MM.1S (cell line): Measurements from ENCODE around the gene CYSTM1.

Experiments used
- EZH2 ChIP-seq: fragments of 300-600 bp; sonication (generic); optimal IDR thresholded peaks from 2 replicates; pipeline ENCODE3; 2017; ENCODE audit warnings: low read depth, mild to moderate bottlenecking, antibody characterized with exemption, low read length, mixed read lengths
- TF ChIP-seq, protein P1 (sequence below): fragments of 300-600 bp; sonication (generic); IDR thresholded peaks from 2 replicates; pipeline ENCODE4 v1.5.1; 2016; ENCODE audit warnings: antibody characterized with exemption, low read length, mixed read lengths

DNA sequence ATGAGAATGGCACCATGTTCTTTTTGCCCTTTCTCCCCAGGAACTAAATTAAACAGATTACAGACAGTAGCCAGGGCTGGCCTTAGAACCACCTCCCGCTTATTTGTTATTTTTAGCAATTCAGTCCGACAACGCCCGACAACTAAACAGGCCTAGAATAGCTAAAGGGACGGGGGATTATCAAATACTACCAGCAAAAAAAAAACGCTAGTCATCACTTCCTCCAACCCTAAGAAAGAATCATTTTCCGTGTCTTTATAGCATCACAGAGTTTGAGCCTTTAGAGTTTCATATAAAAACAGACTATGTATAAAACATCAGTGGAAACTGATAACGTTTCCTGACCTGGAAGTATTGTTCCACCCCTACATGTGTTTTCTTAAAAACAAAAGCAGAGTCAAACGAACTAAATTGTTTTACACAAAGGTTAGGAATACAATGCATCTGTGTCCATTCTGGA is 92.6 kb downstream of the CYSTM1 start:
- TF ChIP-seq, protein P1, sequence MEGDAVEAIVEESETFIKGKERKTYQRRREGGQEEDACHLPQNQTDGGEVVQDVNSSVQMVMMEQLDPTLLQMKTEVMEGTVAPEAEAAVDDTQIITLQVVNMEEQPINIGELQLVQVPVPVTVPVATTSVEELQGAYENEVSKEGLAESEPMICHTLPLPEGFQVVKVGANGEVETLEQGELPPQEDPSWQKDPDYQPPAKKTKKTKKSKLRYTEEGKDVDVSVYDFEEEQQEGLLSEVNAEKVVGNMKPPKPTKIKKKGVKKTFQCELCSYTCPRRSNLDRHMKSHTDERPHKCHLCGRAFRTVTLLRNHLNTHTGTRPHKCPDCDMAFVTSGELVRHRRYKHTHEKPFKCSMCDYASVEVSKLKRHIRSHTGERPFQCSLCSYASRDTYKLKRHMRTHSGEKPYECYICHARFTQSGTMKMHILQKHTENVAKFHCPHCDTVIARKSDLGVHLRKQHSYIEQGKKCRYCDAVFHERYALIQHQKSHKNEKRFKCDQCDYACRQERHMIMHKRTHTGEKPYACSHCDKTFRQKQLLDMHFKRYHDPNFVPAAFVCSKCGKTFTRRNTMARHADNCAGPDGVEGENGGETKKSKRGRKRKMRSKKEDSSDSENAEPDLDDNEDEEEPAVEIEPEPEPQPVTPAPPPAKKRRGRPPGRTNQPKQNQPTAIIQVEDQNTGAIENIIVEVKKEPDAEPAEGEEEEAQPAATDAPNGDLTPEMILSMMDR = no peak
- no peak for TF ChIP-seq EZH2
